GM21529 (cell line): ENCODE results near the gene MYO6.

Source experiments
- ATAC-seq: cut with Tn5 transposase; IDR thresholded peaks from one replicate; pipeline ENCODE4 v1.9.1; 2021; ENCODE audit not compliant: unreplicated experiment

MYO6 gene

GRCh38 chr6:75819776-75820487 lies 70.9 kb downstream of the MYO6 start:
- ATAC-seq: no peak

GRCh38 chr6:75824160-75824559 lies 75.1 kb downstream of the MYO6 start:
- ATAC-seq: peak; percentile 69

GRCh38 chr6:75827163-75827562 lies 78.1 kb downstream of the MYO6 start:
- ATAC-seq: no peak

GRCh38 chr6:75830959-75831885 lies 82.2 kb downstream of the MYO6 start:
- peak; percentile 93 for ATAC-seq

- no peak for ATAC-seq
Measured at GRCh38 chr6:75834447-75834846, 85.4 kb downstream of the MYO6 start.

DNA sequence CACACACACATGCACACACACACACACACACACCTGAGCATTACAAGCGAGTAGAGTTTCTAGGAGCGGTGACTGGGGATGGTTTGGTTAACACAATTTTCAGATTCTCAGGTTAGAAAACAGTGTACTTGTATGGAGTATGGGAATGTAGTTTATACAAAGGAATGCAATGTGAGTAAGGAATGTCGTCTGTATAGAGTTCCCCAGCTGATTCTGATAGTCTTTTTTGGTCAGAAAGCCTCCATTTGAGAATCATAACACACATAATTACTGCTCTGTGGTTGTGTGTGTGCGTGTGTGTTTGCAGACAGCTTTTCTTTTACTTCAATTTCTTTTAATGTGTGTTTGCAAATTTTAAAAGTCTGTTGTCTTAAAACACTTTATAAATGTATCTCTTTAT lies 93.2 kb downstream of the MYO6 start:
- no peak for ATAC-seq

- ATAC-seq: no peak
Measured at GRCh38 chr6:75842732-75843131, 93.7 kb downstream of the MYO6 start.

DNA sequence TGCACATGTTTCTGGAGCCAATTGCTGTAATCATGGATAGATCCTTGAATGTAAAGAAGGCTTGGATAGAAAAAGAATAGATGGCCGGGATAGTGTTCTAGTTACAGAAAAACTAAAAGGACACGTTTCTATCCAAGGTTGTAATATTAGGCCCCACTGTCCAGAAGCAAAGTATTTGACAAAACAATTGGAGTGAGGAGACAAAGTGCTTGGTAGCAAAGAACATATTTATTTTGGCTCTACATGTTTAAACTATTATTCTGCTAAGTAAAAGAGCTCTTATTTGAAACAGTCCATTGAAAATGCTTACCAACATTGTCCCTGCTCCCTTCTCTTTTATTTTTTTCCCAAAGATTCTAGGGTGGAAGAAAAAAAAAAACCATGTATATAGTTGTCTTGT lies 94.4 kb downstream of the MYO6 start:
- no peak for ATAC-seq

GRCh38 chr6:75848274-75848673 lies 99.2 kb downstream of the MYO6 start:
- no peak for ATAC-seq

DNA sequence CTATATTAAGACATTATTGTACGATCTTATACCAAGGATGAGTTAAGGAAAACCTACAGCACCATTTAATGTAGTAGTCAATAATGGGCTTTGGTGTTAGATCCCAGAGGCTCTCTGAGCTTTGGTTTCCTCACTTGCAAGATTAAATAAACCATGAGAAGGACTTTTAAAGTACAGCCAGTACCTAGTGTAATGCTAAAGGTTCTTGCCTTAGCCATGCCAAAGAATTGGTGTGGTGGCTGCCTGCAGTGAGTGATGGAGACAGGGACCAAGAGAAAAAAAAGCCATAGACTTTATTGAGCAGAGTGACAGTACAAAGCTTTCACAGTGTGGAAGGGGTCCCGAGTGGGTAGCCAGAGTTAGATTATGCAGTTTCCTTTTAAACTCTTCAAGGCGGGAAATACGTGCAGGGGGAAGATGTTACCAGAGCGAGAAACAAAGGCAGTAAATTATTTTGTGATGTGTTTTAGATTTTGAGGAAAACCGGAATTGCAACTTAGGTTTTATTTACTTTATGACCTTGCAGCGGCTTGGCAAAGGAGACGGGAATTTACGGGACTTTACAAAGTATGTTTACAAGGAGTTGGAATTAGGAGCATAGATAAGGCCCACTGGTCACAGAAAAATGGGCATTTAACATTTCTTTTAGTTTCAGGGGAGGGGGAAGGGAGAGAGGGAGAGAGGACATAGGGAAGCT lies 100.4 kb downstream of the MYO6 start:
- ATAC-seq: no peak

DNA sequence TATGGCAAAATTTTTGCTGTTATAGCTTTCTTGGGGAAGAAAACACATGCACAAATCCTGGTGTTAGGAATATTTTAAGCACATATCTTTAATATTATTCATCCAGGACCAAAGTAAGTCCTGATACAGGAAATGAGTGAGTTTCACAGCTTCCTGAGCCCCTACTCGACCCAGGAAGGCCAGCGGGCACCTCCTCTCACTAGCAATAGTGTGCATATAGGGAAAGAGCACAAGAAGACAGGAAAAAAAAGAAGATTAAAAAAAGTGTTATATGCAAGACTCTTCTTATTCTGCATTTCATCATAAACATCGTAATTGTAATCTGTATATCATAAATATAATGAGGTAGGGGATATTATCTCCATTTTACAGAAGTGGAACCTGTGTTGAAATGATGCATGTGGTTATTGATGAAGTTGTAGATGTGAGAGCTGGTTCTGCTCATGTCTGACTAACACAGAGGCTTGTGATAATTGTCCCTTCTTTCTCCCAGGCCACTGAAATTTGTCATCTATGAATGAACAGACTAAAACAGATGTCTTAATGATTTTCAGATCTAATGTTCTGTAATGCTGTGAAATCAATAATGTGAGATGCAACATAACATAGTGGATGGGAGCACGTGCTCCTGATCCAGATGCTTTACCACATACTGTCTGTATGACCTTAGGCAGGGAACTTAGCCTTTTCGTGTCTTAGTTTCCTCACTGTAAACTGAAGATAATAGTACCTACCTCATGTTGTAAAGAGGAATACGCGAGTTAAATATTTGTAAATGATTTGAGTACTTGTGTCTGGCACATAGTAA lies 101.2 kb downstream of the MYO6 start:
- ATAC-seq: no peak

- ATAC-seq: no peak
Measured at GRCh38 chr6:75852721-75853120, 103.7 kb downstream of the MYO6 start.

DNA sequence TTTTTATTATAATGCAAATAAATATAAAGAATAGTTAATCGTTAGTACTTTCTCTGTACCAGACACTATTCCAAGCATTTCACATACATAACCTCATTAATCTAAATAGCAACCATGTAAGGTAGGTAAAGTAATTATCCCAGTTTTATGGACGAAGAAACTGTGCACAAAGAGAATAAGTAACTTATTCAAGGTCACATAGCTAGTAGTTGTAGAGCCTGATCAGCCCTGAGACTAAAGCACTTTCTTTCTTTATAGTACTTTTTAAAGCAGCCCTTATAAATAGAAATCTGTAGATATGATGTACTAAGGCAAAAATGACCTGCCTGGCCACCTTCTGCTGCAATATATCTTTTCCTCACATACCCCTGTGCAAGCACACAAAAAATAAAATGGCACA lies 104.8 kb downstream of the MYO6 start:
- ATAC-seq: no peak

DNA sequence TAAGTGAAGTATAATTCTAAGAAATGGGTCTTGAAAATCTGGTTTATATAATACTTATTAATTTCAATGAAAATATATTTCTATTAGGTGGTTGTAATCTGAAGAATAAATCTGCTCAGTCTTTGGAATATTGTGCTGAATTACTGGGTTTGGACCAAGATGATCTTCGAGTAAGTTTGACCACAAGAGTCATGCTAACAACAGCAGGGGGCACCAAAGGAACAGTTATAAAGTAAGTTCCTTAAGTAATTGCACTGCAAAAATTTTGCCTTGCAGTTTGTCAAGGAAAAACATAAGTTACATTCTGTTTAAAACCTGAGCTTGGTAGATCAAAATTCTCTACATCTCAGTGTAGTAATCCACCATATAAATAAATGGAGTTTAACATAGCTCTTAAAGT lies 106.0 kb downstream of the MYO6 start:
- ATAC-seq: no peak

DNA sequence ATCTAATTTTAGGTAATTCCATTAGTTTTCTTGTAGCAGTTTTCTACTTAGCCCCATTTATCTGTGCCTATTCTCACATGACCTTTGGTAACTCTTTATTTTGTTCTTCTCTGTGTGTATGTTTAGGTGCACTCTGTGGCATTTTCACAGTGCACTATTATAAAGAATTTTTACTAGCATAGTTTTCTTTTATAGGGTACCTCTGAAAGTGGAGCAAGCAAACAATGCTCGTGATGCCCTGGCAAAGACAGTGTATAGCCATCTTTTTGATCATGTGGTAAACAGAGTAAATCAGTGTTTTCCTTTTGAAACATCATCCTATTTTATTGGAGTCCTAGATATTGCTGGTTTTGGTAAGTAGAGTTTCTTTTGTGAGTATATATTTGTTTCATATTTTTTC lies 107.9 kb downstream of the MYO6 start:
- ATAC-seq: no peak

DNA sequence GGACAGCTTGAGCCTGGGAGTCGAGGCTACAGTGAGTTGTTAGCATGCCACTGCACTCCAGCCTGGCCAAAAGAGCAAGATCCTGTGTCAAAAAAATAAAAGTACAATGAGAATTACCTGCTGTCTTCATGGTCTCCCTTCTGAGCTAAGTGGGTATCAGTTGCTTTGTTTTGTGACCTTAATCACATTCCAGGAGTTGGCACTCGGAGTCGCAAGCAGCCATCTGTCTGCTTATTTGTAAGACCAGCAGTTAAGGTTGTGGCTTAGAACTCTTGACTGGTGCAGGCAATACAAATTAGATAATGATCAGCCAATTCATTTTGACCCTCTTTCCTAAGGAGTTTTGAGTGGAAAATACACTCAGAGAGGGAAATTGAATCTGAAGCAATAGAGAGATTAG lies 114.0 kb downstream of the MYO6 start:
- ATAC-seq: no peak

DNA sequence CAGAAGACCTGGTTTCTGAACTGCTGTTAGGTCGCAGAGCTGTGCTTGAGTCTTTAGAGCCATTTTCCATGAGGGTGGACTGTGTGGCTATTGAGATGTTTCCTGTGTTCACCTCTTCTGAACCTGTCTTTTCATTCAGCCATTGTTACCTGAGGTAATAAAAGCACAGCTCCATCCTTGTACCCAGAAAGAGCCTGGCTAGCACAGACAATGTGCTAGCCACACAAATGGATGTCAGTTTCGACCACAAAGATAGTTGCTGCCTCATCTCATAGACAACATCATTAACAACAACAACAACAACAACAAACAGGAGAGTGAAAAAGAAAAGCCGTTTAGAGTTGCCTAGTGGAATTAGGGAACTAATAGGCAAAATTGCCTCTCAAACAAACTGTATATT lies 114.7 kb downstream of the MYO6 start:
- ATAC-seq: no peak

DNA sequence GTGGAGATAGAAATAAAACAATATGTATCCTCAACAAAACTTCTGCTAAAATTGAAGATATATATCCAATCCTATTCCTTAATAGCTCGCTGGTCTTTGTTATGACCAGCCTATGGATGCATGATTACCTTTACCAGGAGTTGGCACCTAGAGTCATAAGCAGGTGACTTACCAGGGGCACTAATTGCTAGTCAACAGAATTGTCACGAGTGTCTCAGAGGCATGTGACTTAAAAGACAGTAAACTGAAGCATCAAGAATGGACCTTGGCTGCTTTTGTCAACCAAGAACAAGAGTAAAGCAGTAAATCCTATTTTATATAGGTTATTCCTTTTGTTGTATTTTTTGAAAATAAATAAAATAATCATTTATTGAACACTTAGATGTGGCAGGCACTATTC lies 115.4 kb downstream of the MYO6 start:
- no peak for ATAC-seq

GRCh38 chr6:75870389-75870788 lies 121.3 kb downstream of the MYO6 start:
- ATAC-seq: no peak

GRCh38 chr6:75874224-75874623 lies 125.2 kb downstream of the MYO6 start:
- ATAC-seq: no peak

DNA sequence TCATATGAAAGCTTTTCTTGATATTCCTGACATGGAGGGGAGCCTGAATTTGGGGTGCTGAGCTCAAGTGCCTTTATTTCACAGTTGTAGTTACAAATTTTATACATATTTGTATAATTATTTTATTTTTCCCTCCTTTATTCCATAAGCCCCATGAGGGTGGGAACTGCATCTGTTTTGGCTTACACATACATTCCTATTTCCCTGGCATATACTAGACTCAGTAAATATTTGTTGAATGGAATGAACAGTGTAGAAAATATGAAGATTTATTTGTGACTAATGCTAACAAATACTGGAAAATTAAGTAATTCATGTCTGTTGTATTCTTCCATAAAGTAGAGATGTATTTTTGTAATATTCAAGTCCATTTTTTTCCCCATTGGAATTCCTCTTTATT lies 127.1 kb downstream of the MYO6 start:
- ATAC-seq: no peak
